Activated T-helper 1 cell treated with anti-CD3 and anti-CD28 coated beads, Interleukin-12 subunit alpha, Interleukin-12 subunit beta, Interleukin-2, Interleukin-4 antibody, amounts not matched to agents 30 ng/mL and 10 ng/mL and 1 ng/mL, durations not matched to agents 14 hours and 24 hours and 36 hours (primary cell): ENCODE measurements around the gene TPGS2. TPM values are rescaled to one million over a fixed set of nuclear protein-coding genes. Genes with fewer than 3 reads are reported as not detected.

Source experiments
- DNase-seq: peaks from one replicate; pipeline ENCODE4 v3.0.0; 2021; ENCODE audit warnings: low spot score
- H3K27ac Mint-ChIP-seq: one replicate; pipeline ENCODE4 v1.8.0; 2021; ENCODE audit warnings: mild to moderate bottlenecking, mixed read lengths
- H3K27me3 Mint-ChIP-seq: one replicate; pipeline ENCODE4 v1.8.0; 2022; ENCODE audit warnings: mild to moderate bottlenecking, moderate library complexity, mixed read lengths; ENCODE audit not compliant: insufficient read depth
- H3K36me3 Mint-ChIP-seq: one replicate; pipeline ENCODE4 v1.8.0; 2021; ENCODE audit warnings: low read depth, mixed read lengths
- H3K4me1 Mint-ChIP-seq: one replicate; pipeline ENCODE4 v1.8.0; 2021; ENCODE audit warnings: low read depth, mixed read lengths
- H3K4me3 Mint-ChIP-seq: one replicate; pipeline ENCODE4 v1.8.0; 2021; ENCODE audit warnings: mild to moderate bottlenecking, moderate library complexity, mixed read lengths
- H3K9me3 Mint-ChIP-seq: one replicate; pipeline ENCODE4 v1.8.0; 2021; ENCODE audit warnings: mixed read lengths
- intact Hi-C: fragments of 100-400 bp; cut with micrococcal nuclease; formaldehyde crosslinking; loops from one replicate; pipeline ENCODE4 v1.15.1; 2024
- total RNA-seq: library from RNA; stranded (reverse); gene quantifications from 2 replicates; pipeline ENCODE4 v1.2.3, GENCODE V29; 2022

TPGS2 gene
- total RNA-seq, 1 donor from 2014 or later: 72.6 TPM

GRCh38 chr18:36744261-36744876 is 84.4 kb downstream of the TPGS2 start:
- Mint-ChIP-seq H3K4me1 (no peaks in the 10 kb centered on the region), H3K9me3 (no peaks in the 10 kb centered on the region), H3K27ac (no peak overlapping the region), H3K27me3 (peaks cover 2% of the 10 kb centered on the region), H3K36me3 (no peaks in the 10 kb centered on the region), H3K4me3 (no peak overlapping the region)
- no peak for DNase-seq
- intact Hi-C loops: no loop called here

Other genes starting within 250 kb of the TPGS2 start
- 6.7 and 8.2 TPM in 2 replicates for gene KIAA1328, start 125 bp upstream of the TPGS2 start, total RNA-seq